OCI-LY7 (cell line): ENCODE measurements around the gene ACAP1. TPM values are rescaled to one million over a fixed set of nuclear protein-coding genes. Genes with fewer than 3 reads are reported as not detected.

ENCODE experiments used
- BruUV-seq: library from RNA; stranded (reverse); fragments of 400-500 nt; replicated peaks from 2 replicates; lab custom pipeline; 2021; lab: Mats Ljungman, UMichigan
- CTCF ChIA-PET: fragments of 300-600 bp; sonication (Branson Sonifier 250); formaldehyde crosslinking; loops from one replicate; lab custom pipeline; 2022; ENCODE audit warnings: antibody characterized with exemption; ENCODE audit not compliant: unreplicated experiment; lab: Charles Lee
- POLR2A ChIA-PET: fragments of 300-600 bp; sonication (Branson Sonifier 250); formaldehyde crosslinking; loops from one replicate; lab custom pipeline; 2022; ENCODE audit warnings: antibody characterized with exemption; lab: Charles Lee
- DNase-seq: peaks from one replicate; pipeline ENCODE4 v3.0.0-alpha.2; 2015; ENCODE audit warnings: low spot score
- H2AFZ ChIP-seq: fragments of 200-600 bp; sonication (generic), shearing (Covaris generic); 2 replicates; pipeline ENCODE4 v1.6.1; 2014; ENCODE audit warnings: mild to moderate bottlenecking, antibody characterized with exemption, low read length, moderate library complexity
- H3K27ac ChIP-seq: fragments of 200-600 bp; sonication (generic); 2 replicates; pipeline ENCODE4 v1.5.1; 2014; ENCODE audit warnings: mixed run types, low read depth, mild to moderate bottlenecking, moderate library complexity, low read length, inconsistent platforms; ENCODE audit not compliant: poor library complexity, severe bottlenecking
- H3K36me3 ChIP-seq: fragments of 200-600 bp; sonication (generic); 2 replicates; pipeline ENCODE4 v1.6.1; 2014; ENCODE audit warnings: mild to moderate bottlenecking, antibody characterized with exemption, low read length, moderate library complexity, mixed read lengths; ENCODE audit not compliant: insufficient read depth
- H3K4me1 ChIP-seq: fragments of 200-600 bp; sonication (generic); 2 replicates; pipeline ENCODE4 v1.5.1; 2014; ENCODE audit warnings: mild to moderate bottlenecking, low read length; ENCODE audit not compliant: insufficient read depth, poor library complexity, severe bottlenecking
- H3K4me2 ChIP-seq: fragments of 200-600 bp; sonication (generic); 2 replicates; pipeline ENCODE4 v1.6.1; 2014; ENCODE audit warnings: mild to moderate bottlenecking, low read length
- H3K4me3 ChIP-seq: fragments of 200-600 bp; sonication (generic); 2 replicates; pipeline ENCODE4 v1.5.1; 2014; ENCODE audit warnings: mild to moderate bottlenecking, low read depth, low read length; ENCODE audit not compliant: poor library complexity, severe bottlenecking
- H3K79me2 ChIP-seq: fragments of 200-600 bp; sonication (generic); 2 replicates; pipeline ENCODE4 v1.6.1; 2016; ENCODE audit warnings: low read depth, mild to moderate bottlenecking, low read length, moderate library complexity, mixed read lengths; ENCODE audit not compliant: insufficient read depth
- H3K9me2 ChIP-seq: fragments of 200-600 bp; sonication (generic); 2 replicates; pipeline ENCODE4 v1.6.1; 2016; ENCODE audit warnings: mild to moderate bottlenecking, low read length, mixed read lengths; ENCODE audit not compliant: insufficient read depth
- H3K9me3 ChIP-seq: fragments of 200-600 bp; sonication (generic); 2 replicates; pipeline ENCODE4 v1.6.1; 2014; ENCODE audit warnings: mild to moderate bottlenecking, mixed run types, low read length, mixed read lengths
- H4K20me1 ChIP-seq: fragments of 200-600 bp; sonication (generic); 2 replicates; pipeline ENCODE4 v1.6.1; 2014; ENCODE audit warnings: mild to moderate bottlenecking, antibody characterized with exemption, low read length, moderate library complexity, mixed read lengths; ENCODE audit not compliant: insufficient read depth
- CTCF ChIP-seq: fragments of 200-600 bp; sonication (generic); conservative IDR thresholded peaks from 2 replicates; pipeline ENCODE4 v1.5.1; 2014; ENCODE audit warnings: mild to moderate bottlenecking, antibody characterized with exemption, low read length, moderate library complexity, mixed read lengths
- EZH2phosphoT487 ChIP-seq: fragments of 200-600 bp; sonication (generic); IDR thresholded peaks from 2 replicates; pipeline ENCODE4 v1.6.1; 2018; ENCODE audit warnings: low read depth, borderline replicate concordance, mild to moderate bottlenecking, mixed run types, antibody characterized with exemption, low read length, moderate library complexity, mixed read lengths
- intact Hi-C: fragments of 100-400 bp; cut with micrococcal nuclease; formaldehyde crosslinking; loops from one replicate; pipeline ENCODE4 v1.10.0; 2022; ENCODE audit not compliant: unreplicated experiment
- total RNA-seq, 2 experiments: library from RNA; depleted of rRNA in 1 of 2; stranded (reverse); fragments of >200 nt in 1 of 2; shearing (Covaris generic) in 1 of 2; gene quantifications; 2 replicates each; pipeline ENCODE4 v1.2.3, GENCODE V29; 2014 to 2022

The ACAP1 gene
- total RNA-seq, 2 experiments from 2014 or later, result 117 to 259 TPM

GRCh38 chr17:7313088-7313889, 23.0 kb upstream of the ACAP1 start:
- no TSS peak for BruUV-seq
- Histone ChIP-seq H3K79me2 (peaks cover 43% of the 10 kb centered on the region), H3K9me2 (no peaks in the 10 kb centered on the region), H2AFZ (no peak overlapping the region), H3K9me3 (no peaks in the 10 kb centered on the region), H3K36me3 (peaks cover 88% of the 10 kb centered on the region), H3K4me1 (peaks cover 58% of the 10 kb centered on the region), H4K20me1 (peaks cover 27% of the 10 kb centered on the region), H3K27ac (peak overlapping the region; percentile 79), H3K4me2 (peak overlapping the region; percentile 96), H3K4me3 (peak overlapping the region; percentile 95)
- peak; percentile 37 for DNase-seq
- CTCF ChIA-PET, result no interaction called here
- POLR2A ChIA-PET, result interaction anchor here (2.6 kb wide), 1 partner anchor 16 kb away, joined by 12 read pairs; the partner anchor contains the start of gene NEURL4
- intact Hi-C loops, result no loop called here
- TF ChIP-seq EZH2phosphoT487 (no peak), CTCF (no peak)

GRCh38 chr17:7313890-7314718, 22.2 kb upstream of the ACAP1 start:
- peak; percentile 27 for DNase-seq
- peaks cover 23% of the 10 kb centered on the region for H4K20me1 ChIP-seq
- CTCF ChIA-PET, result no interaction called here
- H2AFZ ChIP-seq, result no peak overlapping the region
- intact Hi-C loops, result no loop called here
- H3K36me3 ChIP-seq, result peaks cover 88% of the 10 kb centered on the region
- POLR2A ChIA-PET, result interaction anchor here (2.6 kb wide), 1 partner anchor 16 kb away, joined by 12 read pairs; the partner anchor contains the start of gene NEURL4
- H3K9me2 ChIP-seq, result no peaks in the 10 kb centered on the region
- H3K9me3 ChIP-seq, result no peaks in the 10 kb centered on the region
- peak overlapping the region; percentile 79 for H3K27ac ChIP-seq
- peak overlapping the region; percentile 95 for H3K4me3 ChIP-seq
- no peak for TF ChIP-seq CTCF
- no peak for TF ChIP-seq EZH2phosphoT487
- peak overlapping the region; percentile 96 for H3K4me2 ChIP-seq
- H3K4me1 ChIP-seq, result peaks cover 56% of the 10 kb centered on the region
- BruUV-seq, result TSS peak; percentile 89
- H3K79me2 ChIP-seq, result peaks cover 35% of the 10 kb centered on the region
